ENCODE measurements around the gene PPM1L. TPM values are rescaled to one million over a fixed set of nuclear protein-coding genes. Genes with fewer than 3 reads are reported as not detected.

The PPM1L gene
- total RNA-seq, 1 experiment from 2014 or later, result 13.2 TPM

DNA sequence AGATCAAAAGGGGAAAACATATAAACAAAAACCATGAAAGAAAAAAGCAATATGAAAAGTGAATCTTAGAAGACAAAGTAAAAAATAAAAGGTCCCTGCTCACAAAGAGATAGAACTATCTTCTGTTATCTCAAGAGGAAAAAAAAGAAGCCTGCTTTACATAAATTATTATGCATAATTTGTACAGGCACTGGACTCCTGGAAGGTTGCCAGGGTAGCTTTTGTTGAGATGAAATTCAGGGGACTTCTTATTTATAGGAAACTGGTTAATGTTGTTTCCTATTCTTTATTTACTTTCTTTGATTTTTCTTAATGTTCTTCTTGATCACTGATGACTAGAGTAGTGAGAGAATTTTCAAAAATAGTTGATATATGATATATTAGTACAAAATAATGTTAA, 66.9 kb downstream of the PPM1L start:
- ATAC-seq (no peak), DNase-seq (ENCODE audit: low read depth, low spot score) (no peak)
- H3K27ac ChIP-seq (ENCODE audit: low read depth, low read length), result no peak overlapping the region
- no peaks in the 10 kb centered on the region for H3K27me3 ChIP-seq (ENCODE audit: insufficient read depth, low read length)
- no peak overlapping the region for H3K4me3 ChIP-seq (replicated peaks in 1 of 2; ENCODE audit: low read depth in 1 of 2, low read length in 2 of 2)
- no TSS peak for BruUV-seq (replicated peaks)
- H3K4me1 ChIP-seq (ENCODE audit: control insufficient read depth in 1 of 2, insufficient read depth in 2 of 2, low read length in 2 of 2), result no peaks in the 10 kb centered on the region
- no peaks in the 10 kb centered on the region for H3K79me2 ChIP-seq (ENCODE audit: insufficient read depth, low read length)
- no peak overlapping the region for H3K4me2 ChIP-seq (ENCODE audit: low read length)
- no peaks in the 10 kb centered on the region for H3K36me3 ChIP-seq (ENCODE audit: control insufficient read depth in 1 of 2, insufficient read depth in 2 of 2, low read length in 2 of 2)
- no peak overlapping the region for H3K9ac ChIP-seq (ENCODE audit: low read length)
- no peak overlapping the region for H2AFZ ChIP-seq (ENCODE audit: low read depth, low read length, poor library complexity, severe bottlenecking)
- TF ChIP-seq SIN3A (IDR thresholded peaks at IDR 0.05; ENCODE audit: low read depth) (no peak), FOSL1 (IDR thresholded peaks at IDR 0.05; ENCODE audit: low read depth) (no peak), POLR2AphosphoS5 (IDR thresholded peaks at IDR 0.05; ENCODE audit: low read depth, low read length) (no peak), SRF (IDR thresholded peaks at IDR 0.05; ENCODE audit: low read depth) (no peak), CEBPB (IDR thresholded peaks at IDR 0.05; ENCODE audit: low read depth) (no peak), SP1 (IDR thresholded peaks at IDR 0.05; ENCODE audit: low read depth) (no peak), ELF1 (IDR thresholded peaks at IDR 0.05; ENCODE audit: borderline replicate concordance, low read depth) (no peak), ZNF274 (IDR thresholded peaks at IDR 0.05; ENCODE audit: low read depth, low read length) (no peak), EGR1 (IDR thresholded peaks at IDR 0.05; ENCODE audit: low read depth) (no peak), CBX3 (IDR thresholded peaks at IDR 0.05; ENCODE audit: low read depth) (no peak), POLR2A (IDR thresholded peaks at IDR 0.05; ENCODE audit: borderline replicate concordance, extremely low read depth, insufficient read depth, insufficient read length) (no peak), TCF7L2 (IDR thresholded peaks at IDR 0.05; ENCODE audit: borderline replicate concordance, extremely low read depth, insufficient read depth, insufficient read length) (no peak)
- TF ChIP-seq, protein P1, sequence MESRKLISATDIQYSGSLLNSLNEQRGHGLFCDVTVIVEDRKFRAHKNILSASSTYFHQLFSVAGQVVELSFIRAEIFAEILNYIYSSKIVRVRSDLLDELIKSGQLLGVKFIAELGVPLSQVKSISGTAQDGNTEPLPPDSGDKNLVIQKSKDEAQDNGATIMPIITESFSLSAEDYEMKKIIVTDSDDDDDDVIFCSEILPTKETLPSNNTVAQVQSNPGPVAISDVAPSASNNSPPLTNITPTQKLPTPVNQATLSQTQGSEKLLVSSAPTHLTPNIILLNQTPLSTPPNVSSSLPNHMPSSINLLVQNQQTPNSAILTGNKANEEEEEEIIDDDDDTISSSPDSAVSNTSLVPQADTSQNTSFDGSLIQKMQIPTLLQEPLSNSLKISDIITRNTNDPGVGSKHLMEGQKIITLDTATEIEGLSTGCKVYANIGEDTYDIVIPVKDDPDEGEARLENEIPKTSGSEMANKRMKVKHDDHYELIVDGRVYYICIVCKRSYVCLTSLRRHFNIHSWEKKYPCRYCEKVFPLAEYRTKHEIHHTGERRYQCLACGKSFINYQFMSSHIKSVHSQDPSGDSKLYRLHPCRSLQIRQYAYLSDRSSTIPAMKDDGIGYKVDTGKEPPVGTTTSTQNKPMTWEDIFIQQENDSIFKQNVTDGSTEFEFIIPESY (IDR thresholded peaks at IDR 0.05; ENCODE audit: extremely low read depth, insufficient replicate concordance, low read length), result no peak
- TF ChIP-seq, protein P2, sequence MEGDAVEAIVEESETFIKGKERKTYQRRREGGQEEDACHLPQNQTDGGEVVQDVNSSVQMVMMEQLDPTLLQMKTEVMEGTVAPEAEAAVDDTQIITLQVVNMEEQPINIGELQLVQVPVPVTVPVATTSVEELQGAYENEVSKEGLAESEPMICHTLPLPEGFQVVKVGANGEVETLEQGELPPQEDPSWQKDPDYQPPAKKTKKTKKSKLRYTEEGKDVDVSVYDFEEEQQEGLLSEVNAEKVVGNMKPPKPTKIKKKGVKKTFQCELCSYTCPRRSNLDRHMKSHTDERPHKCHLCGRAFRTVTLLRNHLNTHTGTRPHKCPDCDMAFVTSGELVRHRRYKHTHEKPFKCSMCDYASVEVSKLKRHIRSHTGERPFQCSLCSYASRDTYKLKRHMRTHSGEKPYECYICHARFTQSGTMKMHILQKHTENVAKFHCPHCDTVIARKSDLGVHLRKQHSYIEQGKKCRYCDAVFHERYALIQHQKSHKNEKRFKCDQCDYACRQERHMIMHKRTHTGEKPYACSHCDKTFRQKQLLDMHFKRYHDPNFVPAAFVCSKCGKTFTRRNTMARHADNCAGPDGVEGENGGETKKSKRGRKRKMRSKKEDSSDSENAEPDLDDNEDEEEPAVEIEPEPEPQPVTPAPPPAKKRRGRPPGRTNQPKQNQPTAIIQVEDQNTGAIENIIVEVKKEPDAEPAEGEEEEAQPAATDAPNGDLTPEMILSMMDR (IDR thresholded peaks at IDR 0.05 in 2 of 3, conservative IDR thresholded peaks at IDR 0.05 in 1 of 3; ENCODE audit: borderline replicate concordance in 1 of 3, insufficient read depth in 1 of 3, low read depth in 2 of 3, low read length in 2 of 3), result no peak
- intact Hi-C loops (cut with micrococcal nuclease), result no loop called here
- RAD21 ChIA-PET (ENCODE audit: low non-redundant PET in 1 of 2, low total read pairs in 2 of 2, uncharacterized antibody in 2 of 2, unreplicated experiment in 2 of 2), result no interaction called here
- no peaks in the 10 kb centered on the region for H3K9me2 ChIP-seq (ENCODE audit: insufficient read depth)
- POLR2A ChIA-PET, result no interaction called here
- CTCF ChIA-PET, result no interaction called here
- H4K20me1 ChIP-seq (ENCODE audit: insufficient read depth), result no peaks in the 10 kb centered on the region
- no peaks in the 10 kb centered on the region for H3K9me3 ChIP-seq (ENCODE audit: control insufficient read depth in 1 of 2, insufficient read depth in 1 of 2, low read depth in 1 of 2, low read length in 2 of 2)

Measured in HCT116 (cell line).